ENCODE measurements around the gene C1S.

- TF ChIP-seq CTCF (conservative IDR thresholded peaks at IDR 0.05; ENCODE audit: low read depth in 2 of 2) (no peak), POLR2AphosphoS5 (IDR thresholded peaks at IDR 0.05; ENCODE audit: low read depth) (no peak), JUNB (IDR thresholded peaks at IDR 0.05; ENCODE audit: unreplicated experiment) (no peak), EZH2phosphoT487 (IDR thresholded peaks at IDR 0.05; ENCODE audit: unreplicated experiment) (no peak), CREB1 (CRISPR knock-in tag; IDR thresholded peaks at IDR 0.05; ENCODE audit: low read depth) (no peak; the same call in 1 of the 2 replicates), REST (IDR thresholded peaks at IDR 0.05; ENCODE audit: unreplicated experiment) (no peak), EZH2 (IDR thresholded peaks at IDR 0.05; ENCODE audit: low read depth, unreplicated experiment) (no peak)
These were observed 29.9 kb downstream of the C1S start for GRCh38 chr12:7090222-7090998.
